ENCODE measurements around the gene FAM120C.

The FAM120C gene

DNA sequence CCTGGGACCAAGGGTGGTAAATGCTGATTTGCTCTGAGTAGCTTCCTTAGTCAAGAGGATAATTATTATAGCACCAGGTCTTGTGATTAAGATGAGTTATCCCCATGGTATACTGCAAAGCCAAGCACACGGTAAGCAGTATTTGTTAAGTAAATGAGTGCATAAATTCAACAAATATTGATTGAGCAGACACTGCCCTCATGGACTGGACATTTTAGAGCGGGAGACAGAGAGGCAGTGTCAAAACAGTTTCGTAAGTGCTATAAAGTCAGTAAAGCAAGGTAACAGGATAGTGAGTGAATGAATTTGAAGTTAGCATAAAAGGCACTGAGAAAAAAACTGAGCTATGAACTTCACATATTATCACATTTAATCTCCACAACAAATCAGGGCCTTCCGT is 152.7 kb downstream of the FAM120C start:
- no peak for FAIRE-seq

DNA sequence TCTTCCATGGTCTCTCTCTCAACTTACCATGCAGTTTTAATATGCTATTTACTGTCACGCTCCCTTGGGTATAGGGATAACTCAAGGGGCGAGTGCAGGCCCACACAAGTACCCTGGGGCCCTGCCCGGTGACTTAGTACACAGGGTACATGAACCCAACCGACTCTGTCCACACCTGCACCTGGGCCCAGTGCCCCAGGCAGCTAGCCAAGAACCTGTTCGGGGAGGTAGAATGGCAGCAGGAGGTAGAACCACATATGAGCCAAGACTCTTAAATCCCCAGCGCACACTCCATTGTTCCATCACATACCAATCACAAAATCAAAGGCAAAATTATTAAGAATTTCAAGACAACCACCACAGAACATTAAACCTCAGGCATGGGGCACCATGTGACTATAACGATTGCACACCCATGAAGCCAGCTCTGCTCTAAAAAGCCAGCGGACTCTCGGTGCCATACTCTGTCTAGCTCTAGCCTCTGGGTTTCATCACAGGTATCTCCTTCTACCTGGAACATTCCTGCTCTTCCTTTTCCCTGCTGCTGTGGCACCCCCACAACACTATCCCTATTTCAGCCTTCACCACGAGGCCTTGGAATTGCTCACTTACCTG is 153.4 kb downstream of the FAM120C start:
- FAIRE-seq = no peak

DNA sequence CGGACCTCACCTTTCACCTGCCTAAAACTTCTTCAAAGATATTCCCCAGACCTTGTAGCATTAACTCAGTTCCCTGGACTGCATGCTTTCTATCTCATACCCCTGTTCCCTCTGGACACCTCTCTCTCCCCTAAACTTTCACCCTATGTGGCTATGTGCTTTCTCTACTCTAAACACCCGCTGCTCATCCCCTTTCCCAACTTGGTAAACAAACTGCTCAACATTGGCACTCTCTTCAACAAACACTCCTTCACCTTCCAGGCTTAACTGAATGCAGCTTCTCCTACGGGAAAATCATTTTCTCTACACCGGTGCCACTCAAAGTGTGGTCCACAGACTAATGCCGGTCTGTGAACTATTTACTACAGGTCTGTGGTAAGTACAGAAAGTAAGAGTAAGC is 158.7 kb downstream of the FAM120C start:
- no peak for FAIRE-seq
